DMS79 (cell line): ENCODE results near the gene RNF169.
A peak's percentile ranks its signal among the peaks of the same experiment; 100 is the strongest.
"Not testable (repeated sequence)": the region's sequence is repeated elsewhere in the genome, so short reads cannot be mapped to it uniquely, and the experiment has no call there.

Source experiments
- DNase-seq: peaks from one replicate; lab custom pipeline; 2025; lab: John Stamatoyannopoulos, UW

RNF169 gene

DNA sequence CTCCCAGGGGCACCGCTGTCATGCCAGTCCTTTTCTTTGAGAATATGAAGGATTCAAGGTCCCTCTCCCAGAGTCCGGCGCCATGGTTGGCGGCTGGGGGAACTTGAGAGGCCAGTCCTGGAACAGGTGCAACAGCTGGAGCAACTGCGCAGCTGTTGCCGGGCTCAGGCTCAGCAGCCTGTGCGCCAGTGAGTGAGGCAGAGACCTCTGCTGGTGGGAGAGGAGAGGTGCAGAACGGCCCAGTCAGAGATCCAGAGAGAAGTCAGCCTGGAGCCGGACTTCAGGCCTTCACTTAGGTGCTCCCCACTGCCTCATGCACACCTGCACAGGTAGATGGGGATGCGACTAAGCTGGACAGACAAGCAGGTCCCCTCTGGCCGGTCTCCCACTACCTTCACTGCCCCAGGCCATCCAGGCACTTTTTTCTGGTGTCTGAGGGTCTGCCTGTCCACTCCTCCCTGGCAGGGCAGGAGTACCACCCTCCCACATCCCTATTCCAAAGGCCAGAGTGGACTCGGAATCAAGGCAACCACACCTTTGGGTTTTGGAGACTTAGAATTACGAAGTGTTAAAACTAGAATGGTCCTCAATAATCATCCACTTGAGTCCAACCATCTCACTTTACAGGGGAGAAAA, 22.0 kb upstream of the RNF169 start:
- peak; percentile 83 for DNase-seq

GRCh38 chr11:74729397-74729796, 19.3 kb upstream of the RNF169 start:
- no peak for DNase-seq

GRCh38 chr11:74730571-74731260, 17.9 kb upstream of the RNF169 start:
- no peak for DNase-seq

DNA sequence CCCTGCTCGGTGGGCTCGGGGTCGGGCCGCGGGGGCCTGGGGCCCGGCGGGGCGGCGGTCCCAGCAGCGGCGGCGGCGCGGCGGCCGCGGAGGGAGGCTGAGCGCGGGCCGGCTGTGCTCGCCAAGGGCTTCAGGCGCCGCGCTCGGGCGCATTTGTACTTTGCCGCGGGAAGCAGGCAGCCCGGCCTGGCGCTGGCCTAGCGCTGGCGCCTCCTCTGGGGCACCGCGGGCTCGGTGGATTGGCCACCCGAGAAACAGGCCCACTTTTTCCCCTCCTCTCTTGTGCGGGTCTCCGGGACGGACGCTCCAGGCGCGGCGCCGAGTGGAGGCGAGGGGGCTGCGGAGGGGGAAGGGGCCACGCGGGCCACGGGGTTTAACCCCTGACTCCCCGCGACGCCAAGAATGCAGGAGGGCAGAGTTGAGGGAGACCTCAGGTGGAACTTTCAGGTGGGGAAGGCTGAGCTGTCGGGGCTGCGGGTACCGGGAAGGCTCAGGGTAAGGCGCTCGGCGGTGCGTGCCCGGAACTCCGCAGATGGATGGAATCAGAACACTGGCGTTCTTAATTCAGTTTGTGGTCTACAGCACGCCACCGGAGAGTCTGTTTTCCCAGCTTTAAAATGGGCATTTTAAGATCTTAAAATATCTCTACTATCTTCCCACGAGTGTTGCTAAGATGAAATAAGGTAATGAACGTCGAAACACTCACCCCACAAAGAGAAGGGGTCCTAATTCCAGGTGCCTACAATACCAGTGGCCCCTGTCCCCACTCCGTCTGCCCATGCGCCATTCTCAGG, 17.2 kb upstream of the RNF169 start, which contains the start of gene CHRDL2:
CHRDL2 (minus strand) TSS at position 126 of the 794 bp plus-strand sequence. CDS start 538 bp downstream, outside the sequence.
- no peak for DNase-seq

DNA sequence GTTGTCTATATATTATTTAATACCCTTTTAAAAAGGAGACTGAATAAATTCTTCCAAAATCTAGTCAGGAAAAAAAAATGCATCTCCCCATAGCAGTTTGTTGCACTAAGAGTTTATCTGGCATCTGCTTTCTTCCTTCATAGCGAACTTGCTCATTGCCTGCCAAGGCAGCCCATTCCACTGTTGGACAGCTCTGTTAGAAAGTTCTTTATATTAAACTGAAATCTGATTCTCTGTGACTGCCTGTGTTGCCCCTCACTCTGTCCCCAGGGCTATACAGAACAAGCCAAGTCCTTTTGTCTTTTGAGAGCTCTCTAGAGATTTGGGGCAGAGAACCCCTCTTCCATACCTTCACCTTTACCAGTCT, 14.1 kb upstream of the RNF169 start:
- no peak for DNase-seq

- no peak for DNase-seq
Measured at GRCh38 chr11:74735365-74735928, 13.2 kb upstream of the RNF169 start.

DNA sequence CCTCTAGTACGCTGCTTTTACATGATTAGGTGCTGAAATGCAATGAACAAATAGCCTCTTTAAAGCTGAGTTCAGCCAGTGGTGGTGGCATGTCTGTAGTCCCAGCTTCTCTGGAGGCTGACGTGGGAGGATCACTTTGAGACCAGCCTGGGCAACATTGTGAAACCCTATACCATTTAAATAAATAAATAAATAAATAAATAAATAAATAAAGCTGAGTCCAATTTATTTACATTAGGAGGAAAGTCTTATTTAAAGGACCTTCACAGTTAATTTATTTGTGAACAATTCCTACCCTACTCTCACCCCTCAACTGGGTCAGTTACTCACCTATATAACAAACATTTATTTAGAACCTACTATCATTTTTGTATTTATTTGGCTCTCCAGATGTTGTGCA, 12.6 kb upstream of the RNF169 start:
- DNase-seq = no peak

GRCh38 chr11:74739546-74740270, 8.9 kb upstream of the RNF169 start:
- peak; percentile 29 for DNase-seq

- no peak for DNase-seq
Measured at GRCh38 chr11:74742070-74742469, 6.6 kb upstream of the RNF169 start.

DNA sequence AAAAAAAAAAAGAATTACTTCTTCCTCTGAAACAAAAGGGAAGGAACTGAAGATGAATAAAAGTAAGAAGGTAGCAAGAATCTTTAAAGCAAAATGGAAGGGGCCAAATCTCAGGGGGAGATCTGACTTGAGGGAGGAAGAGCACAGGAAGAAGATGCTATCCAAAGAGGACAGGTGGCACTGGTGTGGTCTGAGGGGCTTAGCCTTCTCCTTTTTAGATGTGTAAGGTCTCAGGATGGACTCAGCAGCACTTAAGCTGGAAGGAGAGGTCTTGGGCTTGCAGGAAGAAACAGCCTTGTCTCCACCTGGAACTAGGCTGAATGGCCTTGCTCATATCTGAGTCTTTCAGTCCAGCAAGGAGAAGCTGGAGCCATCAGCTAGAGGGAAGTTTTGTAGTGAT, 5.0 kb upstream of the RNF169 start:
- no peak for DNase-seq

GRCh38 chr11:74744277-74744676, 4.4 kb upstream of the RNF169 start:
- no peak for DNase-seq

GRCh38 chr11:74746868-74747267, 1.8 kb upstream of the RNF169 start:
- DNase-seq = no peak

DNA sequence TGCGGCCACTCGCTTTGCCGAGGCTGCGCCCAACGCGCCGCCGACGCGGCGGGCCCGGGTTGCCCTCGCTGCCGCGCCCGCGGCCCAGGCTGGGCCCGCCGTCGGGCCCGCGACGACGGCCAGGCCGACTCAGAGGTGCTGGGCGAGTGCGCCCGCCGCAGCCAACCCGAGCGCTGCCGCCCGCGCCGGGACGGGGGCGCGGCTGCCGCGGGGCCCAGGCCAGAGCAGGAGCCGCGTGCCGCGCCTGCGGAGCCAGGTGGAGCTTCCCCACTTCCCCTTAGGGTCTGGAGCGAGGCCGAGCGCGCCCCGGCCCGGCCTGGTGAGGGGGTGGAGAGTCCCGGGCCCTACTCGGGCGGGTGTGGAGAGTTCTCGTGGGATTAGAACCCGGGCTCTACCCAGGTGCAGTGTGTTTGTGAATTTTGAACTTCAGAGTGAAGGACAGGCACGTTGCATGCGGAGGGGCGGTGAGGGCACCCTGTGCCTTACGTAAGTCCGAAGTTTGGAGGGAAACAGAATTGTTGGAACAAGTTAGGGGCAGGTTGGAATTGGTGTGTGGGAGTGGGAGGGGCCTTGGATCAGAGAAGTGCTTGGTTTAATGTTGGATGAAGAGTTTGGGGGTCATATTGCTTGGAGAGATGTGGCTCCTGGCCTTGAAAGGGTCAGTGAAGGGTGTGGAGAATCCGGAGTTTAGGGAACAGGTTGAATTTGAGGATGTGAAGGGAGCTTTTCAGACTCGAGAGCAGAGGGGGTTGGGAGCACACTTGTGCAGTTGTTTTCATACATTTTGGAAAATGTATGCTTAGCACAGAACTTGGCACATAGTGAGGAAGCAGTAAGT, 697 bp downstream of the RNF169 start:
- peak; percentile 64 for DNase-seq

GRCh38 chr11:74749965-74750296, 1.3 kb downstream of the RNF169 start:
- DNase-seq = no peak

DNA sequence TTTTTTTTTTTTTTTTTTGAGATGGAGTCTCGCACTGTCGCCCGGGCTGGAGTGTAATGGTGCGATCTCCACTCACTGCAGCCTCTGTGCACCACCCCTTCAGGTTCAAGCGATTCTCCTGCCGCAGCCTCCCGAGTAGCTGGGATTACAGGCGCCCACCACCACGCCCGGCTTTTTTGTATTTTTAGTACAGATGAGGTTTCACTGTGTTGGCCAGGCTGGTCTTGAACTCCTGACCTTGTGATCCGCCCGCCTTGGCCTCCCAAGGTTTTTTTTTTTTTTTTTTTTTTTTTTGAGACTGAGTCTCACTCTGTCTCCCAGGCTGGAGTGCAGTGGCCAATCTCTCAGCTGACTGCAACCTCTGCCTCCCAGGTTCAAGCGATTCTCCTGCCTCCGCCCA, 1.9 kb downstream of the RNF169 start:
- DNase-seq = not testable (repeated sequence)

DNA sequence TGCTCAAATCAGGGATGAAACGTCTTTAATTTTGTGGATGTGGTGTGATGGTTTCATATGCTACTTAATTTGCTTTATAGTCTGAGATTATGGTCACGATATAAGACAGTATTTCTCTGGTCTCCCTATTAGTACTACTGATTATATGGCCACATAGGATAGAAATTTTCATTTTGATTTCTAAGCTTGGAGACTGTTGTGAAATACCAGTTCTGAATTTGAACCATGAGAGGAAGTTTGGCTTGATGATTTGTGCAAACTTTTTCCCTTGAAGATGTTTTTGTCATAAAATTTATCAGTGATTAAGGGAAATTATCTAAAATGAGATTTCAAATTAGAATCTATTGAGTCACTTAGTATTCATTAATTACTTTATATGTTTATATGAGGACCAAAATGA, 2.7 kb downstream of the RNF169 start:
- DNase-seq = no peak

- DNase-seq = no peak
Measured at GRCh38 chr11:74754507-74755252, 6.0 kb downstream of the RNF169 start.

GRCh38 chr11:74755395-74755995, 6.8 kb downstream of the RNF169 start:
- no peak for DNase-seq

- DNase-seq = no peak
Measured at GRCh38 chr11:74756571-74756970, 7.9 kb downstream of the RNF169 start.

DNA sequence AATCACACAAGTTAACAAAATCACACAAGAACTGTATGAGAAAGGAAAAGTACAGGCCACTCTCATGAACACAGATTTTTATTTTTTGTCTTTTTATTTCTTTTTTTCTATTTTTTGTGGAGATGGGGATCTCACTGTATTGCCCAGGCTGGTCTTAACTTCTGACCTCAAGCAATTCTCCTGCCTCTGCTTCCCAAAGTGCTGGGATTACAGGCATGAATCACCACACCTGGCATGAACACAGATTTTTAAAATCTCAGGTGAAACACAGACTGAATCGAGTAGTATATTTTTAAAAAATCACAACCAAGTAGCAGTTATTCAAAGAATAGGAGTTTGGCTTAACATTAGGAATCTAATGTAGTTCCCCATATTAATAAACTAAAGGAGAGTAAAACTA, 18.3 kb downstream of the RNF169 start:
- DNase-seq = no peak
